ENCODE data around the gene MASP1.

- no peak for TF ChIP-seq ZFP3 (CRISPR knock-in tag; IDR thresholded peaks at IDR 0.05)
- no peak for TF ChIP-seq ESRRG (CRISPR knock-in tag; IDR thresholded peaks at IDR 0.05)
- TF ChIP-seq CSDC2 (CRISPR knock-in tag; IDR thresholded peaks at IDR 0.05), result no peak
- TF ChIP-seq TSHZ2 (CRISPR knock-in tag; IDR thresholded peaks at IDR 0.05), result no peak
- TF ChIP-seq ARNTL (CRISPR knock-in tag; IDR thresholded peaks at IDR 0.05; ENCODE audit: borderline replicate concordance, low read depth), result no peak
- no peak for TF ChIP-seq ZC3H10 (CRISPR knock-in tag; IDR thresholded peaks at IDR 0.05)
- TF ChIP-seq CREB5 (CRISPR knock-in tag; IDR thresholded peaks at IDR 0.05; ENCODE audit: low read depth), result no peak
- TF ChIP-seq ZNF565 (CRISPR knock-in tag; conservative IDR thresholded peaks at IDR 0.05; ENCODE audit: low read depth), result no peak
Measured at GRCh38 chr3:187236962-187237361, 54.6 kb downstream of the MASP1 start.

Measured in SK-N-SH treated with all-trans-retinoic acid at 6 μM for 48 hours (cell line).